RWPE2 (cell line): ENCODE measurements around the gene CCDC32.
A peak's percentile ranks its signal among the peaks of the same experiment; 100 is the strongest.

Experiments used
- ATAC-seq: fragments of 200-7000 bp; cut with Tn5 transposase; 3 replicates; pipeline ENCODE4 v1.9.1; 2021; ENCODE audit warnings: low read depth
- DNase-seq: peaks from one replicate; pipeline ENCODE4 v3.0.0-alpha.2; 2020; ENCODE audit warnings: low spot score
- H3K27ac ChIP-seq: fragments of 450-650 bp; 2 replicates; pipeline ENCODE4 v1.5.1; 2017; ENCODE audit warnings: mild to moderate bottlenecking; ENCODE audit not compliant: poor library complexity, severe bottlenecking
- H3K27me3 ChIP-seq: fragments of 250-450 bp; sonication (Bioruptor Pico); 2 replicates; pipeline ENCODE4 v1.5.1; 2021; ENCODE audit warnings: mild to moderate bottlenecking, moderate library complexity; ENCODE audit not compliant: insufficient read depth, poor library complexity, severe bottlenecking
- H3K36me3 ChIP-seq: fragments of 250-450 bp; sonication (Bioruptor Pico); 2 replicates; pipeline ENCODE4 v1.5.1; 2020; ENCODE audit warnings: low read depth, mild to moderate bottlenecking, moderate library complexity
- H3K4me1 ChIP-seq: fragments of 250-450 bp; sonication (Bioruptor Pico); 2 replicates; pipeline ENCODE4 v1.5.1; 2021; ENCODE audit warnings: mild to moderate bottlenecking, moderate library complexity; ENCODE audit not compliant: insufficient read depth, poor library complexity, severe bottlenecking
- H3K4me3 ChIP-seq: fragments of 250-450 bp; sonication (Bioruptor Pico); 2 replicates; pipeline ENCODE4 v1.5.1; 2021; ENCODE audit warnings: mild to moderate bottlenecking, moderate library complexity; ENCODE audit not compliant: severe bottlenecking
- H3K9me3 ChIP-seq: fragments of 250-450 bp; sonication (Bioruptor Pico); 2 replicates; pipeline ENCODE4 v1.5.1; 2021; ENCODE audit warnings: mild to moderate bottlenecking, moderate library complexity; ENCODE audit not compliant: severe bottlenecking
- CTCF ChIP-seq: fragments of 450-650 bp; IDR thresholded peaks from one replicate; pipeline ENCODE4 v1.5.1; 2017; ENCODE audit warnings: mild to moderate bottlenecking, moderate library complexity; ENCODE audit not compliant: poor library complexity, severe bottlenecking

The CCDC32 gene

GRCh38 chr15:40593588-40594428 lies 29.0 kb upstream of the CCDC32 start, which contains the start of gene KNL1:
TSS of gene KNL1 (plus strand) at chr15:40594249. CDS start at chr15:40602932, 8,683 bp downstream.
- H3K9me3 ChIP-seq: no peaks in the 10 kb centered on the region
- 0 out of 2 replicates have a peak, but pooled peaks cover 2% of the 10 kb centered on the region for H3K36me3 ChIP-seq
- H3K4me3 ChIP-seq: peak within 1 kb of the TSS; percentile 85
- DNase-seq: peak; percentile 94
- peaks cover 16% of the 10 kb centered on the region for H3K4me1 ChIP-seq
- no peak for TF ChIP-seq CTCF
- ATAC-seq: peak; percentile 75
- peak within 1 kb of the TSS; percentile 89 for H3K27ac ChIP-seq
- H3K27me3 ChIP-seq: no peaks in the 10 kb centered on the region

- no peaks in the 10 kb centered on the region for H3K27me3 ChIP-seq
- TF ChIP-seq CTCF: no peak
- H3K4me1 ChIP-seq: peaks cover 12% of the 10 kb centered on the region
- ATAC-seq (no peak), DNase-seq (no peak)
- no peaks in the 10 kb centered on the region for H3K36me3 ChIP-seq
- H3K9me3 ChIP-seq: no peaks in the 10 kb centered on the region
- no peak overlapping the region for H3K27ac ChIP-seq
- no peak overlapping the region for H3K4me3 ChIP-seq
Measured at GRCh38 chr15:40593165-40593564, 28.3 kb upstream of the CCDC32 start.

GRCh38 chr15:40591389-40591788 lies 26.5 kb upstream of the CCDC32 start:
- Histone ChIP-seq H3K9me3 (no peaks in the 10 kb centered on the region), H3K4me1 (peaks cover 7% of the 10 kb centered on the region), H3K27me3 (no peaks in the 10 kb centered on the region), H3K4me3 (no peak overlapping the region), H3K36me3 (no peaks in the 10 kb centered on the region), H3K27ac (no peak overlapping the region)
- ATAC-seq: no peak
- TF ChIP-seq CTCF: no peak
- no peak for DNase-seq

GRCh38 chr15:40590667-40591050 lies 25.8 kb upstream of the CCDC32 start:
- Histone ChIP-seq H3K36me3 (no peaks in the 10 kb centered on the region), H3K27ac (no peak overlapping the region), H3K4me3 (no peak overlapping the region), H3K9me3 (no peaks in the 10 kb centered on the region), H3K27me3 (no peaks in the 10 kb centered on the region), H3K4me1 (peaks cover 4% of the 10 kb centered on the region)
- ATAC-seq: no peak
- no peak for TF ChIP-seq CTCF
- DNase-seq: no peak

GRCh38 chr15:40584191-40584590 lies 19.3 kb upstream of the CCDC32 start:
- Histone ChIP-seq H3K4me3 (no peak overlapping the region), H3K27ac (no peak overlapping the region)

More at GRCh38 chr15:40584191-40584590, 19.3 kb upstream of the CCDC32 start:
- no peaks in the 10 kb centered on the region for H3K9me3 ChIP-seq
- H3K36me3 ChIP-seq: no peaks in the 10 kb centered on the region
- ATAC-seq (no peak), DNase-seq (no peak)
- H3K27me3 ChIP-seq: no peaks in the 10 kb centered on the region
- H3K4me1 ChIP-seq: peaks cover 4% of the 10 kb centered on the region
- TF ChIP-seq CTCF: no peak
